Endothelial cell of umbilical vein (primary cell): ENCODE results near the gene COL5A1.

ENCODE experiments used
- POLR2A ChIP-seq: IDR thresholded peaks from 2 replicates; pipeline ENCODE4 v1.6.1; 2012; ENCODE audit warnings: low read depth, mild to moderate bottlenecking, control low read depth, low read length
- TF ChIP-seq, protein P1 (sequence below), 2 donors: IDR thresholded peaks; 1 replicate in 1 of 2; 2 replicates in 1 of 2; pipeline ENCODE4 v1.5.1; 2011; ENCODE audit warnings: low read length in 2 of 2, mild to moderate bottlenecking in 2 of 2, moderate library complexity in 2 of 2, control low read depth in 1 of 2, inconsistent platforms in 1 of 2, low read depth in 1 of 2; ENCODE audit not compliant: insufficient read depth in 1 of 2; ENCODE audit errors: extremely low read depth in 1 of 2
- TF ChIP-seq, protein P2 (sequence below): IDR thresholded peaks from 2 replicates; pipeline ENCODE4 v1.6.1; 2011; ENCODE audit not compliant: insufficient read depth, insufficient read length

DNA sequence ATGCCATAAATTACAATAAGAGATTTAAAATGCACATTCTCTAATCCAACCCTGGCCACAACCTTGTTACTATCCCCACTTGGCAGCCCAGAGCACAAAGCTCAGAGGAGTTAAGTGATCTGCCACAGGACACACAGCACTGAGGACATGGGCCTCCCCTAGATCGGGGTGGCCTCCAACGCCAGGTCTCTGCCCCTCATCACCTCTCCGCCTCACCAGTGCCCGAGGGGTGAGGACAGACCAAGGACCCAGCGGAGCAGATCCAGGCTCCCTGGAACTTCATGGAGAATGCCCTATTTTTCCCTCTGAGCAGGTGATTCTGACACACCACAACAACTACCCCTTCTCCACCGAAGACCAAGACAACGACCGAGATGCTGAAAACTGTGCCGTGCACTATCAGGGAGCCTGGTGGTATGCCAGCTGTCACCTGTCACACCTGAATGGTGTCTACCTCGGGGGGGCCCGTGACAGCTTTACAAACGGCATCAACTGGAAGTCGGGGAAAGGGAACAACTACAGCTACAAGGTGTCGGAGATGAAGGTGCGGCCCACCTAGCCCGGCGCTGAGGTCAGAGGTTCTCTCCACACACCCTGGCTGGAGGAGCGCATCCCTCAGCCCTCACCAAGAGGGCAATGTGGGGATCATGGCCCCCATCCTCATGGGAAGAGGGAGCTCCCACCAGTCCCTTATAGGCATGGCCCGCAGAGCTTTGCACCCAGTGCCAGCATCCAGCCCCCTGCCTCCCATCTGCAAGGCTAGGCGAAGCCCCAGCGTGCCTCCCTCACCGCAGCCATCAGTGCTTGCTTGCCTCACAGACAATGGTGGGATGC lies 226.5 kb downstream of the COL5A1 start:
- TF ChIP-seq, protein P1, sequence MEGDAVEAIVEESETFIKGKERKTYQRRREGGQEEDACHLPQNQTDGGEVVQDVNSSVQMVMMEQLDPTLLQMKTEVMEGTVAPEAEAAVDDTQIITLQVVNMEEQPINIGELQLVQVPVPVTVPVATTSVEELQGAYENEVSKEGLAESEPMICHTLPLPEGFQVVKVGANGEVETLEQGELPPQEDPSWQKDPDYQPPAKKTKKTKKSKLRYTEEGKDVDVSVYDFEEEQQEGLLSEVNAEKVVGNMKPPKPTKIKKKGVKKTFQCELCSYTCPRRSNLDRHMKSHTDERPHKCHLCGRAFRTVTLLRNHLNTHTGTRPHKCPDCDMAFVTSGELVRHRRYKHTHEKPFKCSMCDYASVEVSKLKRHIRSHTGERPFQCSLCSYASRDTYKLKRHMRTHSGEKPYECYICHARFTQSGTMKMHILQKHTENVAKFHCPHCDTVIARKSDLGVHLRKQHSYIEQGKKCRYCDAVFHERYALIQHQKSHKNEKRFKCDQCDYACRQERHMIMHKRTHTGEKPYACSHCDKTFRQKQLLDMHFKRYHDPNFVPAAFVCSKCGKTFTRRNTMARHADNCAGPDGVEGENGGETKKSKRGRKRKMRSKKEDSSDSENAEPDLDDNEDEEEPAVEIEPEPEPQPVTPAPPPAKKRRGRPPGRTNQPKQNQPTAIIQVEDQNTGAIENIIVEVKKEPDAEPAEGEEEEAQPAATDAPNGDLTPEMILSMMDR (IDR thresholded peaks at IDR 0.05; ENCODE audit: extremely low read depth in 1 of 2, insufficient read depth in 1 of 2, low read depth in 1 of 2, low read length in 2 of 2): no peak
- no peak for TF ChIP-seq POLR2A
- TF ChIP-seq, protein P2, sequence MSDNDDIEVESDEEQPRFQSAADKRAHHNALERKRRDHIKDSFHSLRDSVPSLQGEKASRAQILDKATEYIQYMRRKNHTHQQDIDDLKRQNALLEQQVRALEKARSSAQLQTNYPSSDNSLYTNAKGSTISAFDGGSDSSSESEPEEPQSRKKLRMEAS: no peak
